Measurements from ENCODE around the gene ATXN1. TPM values are rescaled to one million over a fixed set of nuclear protein-coding genes. Genes with fewer than 3 reads are reported as not detected.

Gene ATXN1
- polyA plus RNA-seq, 1 donor from 2014 or later, result 28.2 TPM

- H3K36me3 ChIP-seq (ENCODE audit: insufficient read depth, low read length), result no peaks in the 10 kb centered on the region
- H3K9me2 ChIP-seq (ENCODE audit: insufficient read depth, low read length), result no peaks in the 10 kb centered on the region
- no peak for TF ChIP-seq EP300 (conservative IDR thresholded peaks at IDR 0.05; ENCODE audit: poor library complexity, severe bottlenecking)
- no peak for TF ChIP-seq MXI1 (conservative IDR thresholded peaks at IDR 0.05; ENCODE audit: poor library complexity, severe bottlenecking)
- no peak for TF ChIP-seq EZH2 (IDR thresholded peaks at IDR 0.05; ENCODE audit: borderline replicate concordance, insufficient read depth, low read length, poor library complexity, severe bottlenecking)
- TF ChIP-seq TAF1 (IDR thresholded peaks at IDR 0.05; ENCODE audit: low read depth), result no peak
- TF ChIP-seq REST (IDR thresholded peaks at IDR 0.05; ENCODE audit: borderline replicate concordance), result no peak
- no peak for TF ChIP-seq RAD21 (conservative IDR thresholded peaks at IDR 0.05)
- TF ChIP-seq POLR2AphosphoS5 (IDR thresholded peaks at IDR 0.05), result no peak
- H3K27me3 ChIP-seq (ENCODE audit: insufficient read depth, low read depth, low read length), result no peaks in the 10 kb centered on the region
- H3K27ac ChIP-seq (ENCODE audit: low read length), result no peak overlapping the region
- no peak overlapping the region for H2AFZ ChIP-seq (ENCODE audit: low read depth, low read length)
- H4K20me1 ChIP-seq (ENCODE audit: insufficient read depth), result no peaks in the 10 kb centered on the region
- H3K9ac ChIP-seq (ENCODE audit: low read length), result no peak overlapping the region
- no peak overlapping the region for H3K4me3 ChIP-seq (ENCODE audit: low read length)
- no peaks in the 10 kb centered on the region for H3K79me2 ChIP-seq (replicated peaks; ENCODE audit: insufficient read depth, low read length)
- no peaks in the 10 kb centered on the region for H3F3A ChIP-seq (ENCODE audit: insufficient read depth, low read length, poor library complexity, severe bottlenecking)
- H3K9me3 ChIP-seq (ENCODE audit: low read length), result no peaks in the 10 kb centered on the region
- no peak overlapping the region for H3K4me2 ChIP-seq (ENCODE audit: low read length)
Measured at GRCh38 chr6:16793828-16794412, 32.7 kb upstream of the ATXN1 start.

GRCh38 chr6:16789329-16790038 is 28.2 kb upstream of the ATXN1 start:
- Histone ChIP-seq H4K20me1 (ENCODE audit: insufficient read depth) (no peaks in the 10 kb centered on the region), H2AFZ (ENCODE audit: low read depth, low read length) (no peak overlapping the region), H3K36me3 (ENCODE audit: insufficient read depth, low read length) (no peaks in the 10 kb centered on the region), H3K4me2 (ENCODE audit: low read length) (no peak overlapping the region), H3K9me2 (ENCODE audit: insufficient read depth, low read length) (no peaks in the 10 kb centered on the region), H3K9me3 (ENCODE audit: low read length) (no peaks in the 10 kb centered on the region), H3K79me2 (replicated peaks; ENCODE audit: insufficient read depth, low read length) (no peaks in the 10 kb centered on the region), H3K27me3 (ENCODE audit: insufficient read depth, low read depth, low read length) (no peaks in the 10 kb centered on the region), H3F3A (ENCODE audit: insufficient read depth, low read length, poor library complexity, severe bottlenecking) (no peaks in the 10 kb centered on the region), H3K9ac (ENCODE audit: low read length) (no peak overlapping the region), H3K4me3 (ENCODE audit: low read length) (no peak overlapping the region), H3K27ac (ENCODE audit: low read length) (no peak overlapping the region)
- TF ChIP-seq TAF1 (IDR thresholded peaks at IDR 0.05; ENCODE audit: low read depth) (no peak), CTCF (IDR thresholded peaks at IDR 0.05; ENCODE audit: poor library complexity, severe bottlenecking) (no peak), RAD21 (conservative IDR thresholded peaks at IDR 0.05) (no peak), POLR2AphosphoS5 (IDR thresholded peaks at IDR 0.05) (no peak), REST (IDR thresholded peaks at IDR 0.05; ENCODE audit: borderline replicate concordance) (no peak), EZH2 (IDR thresholded peaks at IDR 0.05; ENCODE audit: borderline replicate concordance, insufficient read depth, low read length, poor library complexity, severe bottlenecking) (no peak), SMC3 (conservative IDR thresholded peaks at IDR 0.05; ENCODE audit: poor library complexity) (no peak), EP300 (conservative IDR thresholded peaks at IDR 0.05; ENCODE audit: poor library complexity, severe bottlenecking) (no peak), MXI1 (conservative IDR thresholded peaks at IDR 0.05; ENCODE audit: poor library complexity, severe bottlenecking) (no peak)

Measured in neural cell (in vitro differentiated cells).